Smooth muscle cell (in vitro differentiated cells): Measurements from ENCODE around the gene MOB4. TPM values are rescaled to one million over a fixed set of nuclear protein-coding genes. Genes with fewer than 3 reads are reported as not detected.

ENCODE experiments used
- DNase-seq: peaks from one replicate; lab custom pipeline; 2025; ENCODE audit not compliant: unreplicated experiment; lab: John Stamatoyannopoulos, UW
- H2AFZ ChIP-seq: fragments of 200-600 bp; sonication (generic); 2 replicates; pipeline ENCODE4 v1.6.0; 2016; ENCODE audit warnings: antibody characterized with exemption, low read depth, mild to moderate bottlenecking
- H3F3A ChIP-seq: fragments of 200-600 bp; sonication (generic); 2 replicates; pipeline ENCODE4 v1.6.0; 2017; ENCODE audit warnings: antibody characterized with exemption, low read depth
- H3K27ac ChIP-seq: fragments of 200-600 bp; sonication (generic); 2 replicates; pipeline ENCODE4 v1.5.1; 2016; ENCODE audit warnings: low read depth, mild to moderate bottlenecking
- H3K27me3 ChIP-seq: fragments of 200-600 bp; sonication (generic); 2 replicates; pipeline ENCODE4 v1.6.1; 2016; ENCODE audit warnings: low read depth, mild to moderate bottlenecking
- H3K36me3 ChIP-seq: fragments of 200-600 bp; sonication (generic); 2 replicates; pipeline ENCODE4 v1.5.1; 2016; ENCODE audit warnings: low read depth
- H3K4me1 ChIP-seq: fragments of 200-600 bp; sonication (generic); 2 replicates; pipeline ENCODE4 v1.5.1; 2016; ENCODE audit warnings: low read depth
- H3K4me2 ChIP-seq: fragments of 200-600 bp; sonication (generic); 2 replicates; pipeline ENCODE4 v1.6.0; 2016; ENCODE audit warnings: mild to moderate bottlenecking
- H3K4me3 ChIP-seq: fragments of 200-600 bp; sonication (generic); 2 replicates; pipeline ENCODE4 v1.5.1; 2016; ENCODE audit warnings: mild to moderate bottlenecking
- H3K79me2 ChIP-seq: fragments of 200-600 bp; sonication (generic); 2 replicates; pipeline ENCODE4 v1.6.0; 2016; ENCODE audit warnings: low read depth, mild to moderate bottlenecking
- H3K9ac ChIP-seq: fragments of 200-600 bp; sonication (generic); 2 replicates; pipeline ENCODE4 v1.6.0; 2016; ENCODE audit warnings: low read depth
- H3K9me3 ChIP-seq: fragments of 200-600 bp; sonication (generic); replicated peaks from 2 replicates; pipeline ENCODE4 v1.5.1; 2016; ENCODE audit warnings: low read depth
- H4K20me1 ChIP-seq: fragments of 200-600 bp; sonication (generic); 2 replicates; pipeline ENCODE4 v1.6.0; 2016; ENCODE audit warnings: low read depth
- WGBS: methylation state at CpG from one replicate; pipeline ENCODE4 v1.1.7; 2016; ENCODE audit warnings: low lambda C conversion rate; 5-methylcytosine and 5-hydroxymethylcytosine counted together
- polyA plus RNA-seq: library from polyadenylated mRNA; unstranded; fragments of >200 nt; fragmentation: Nextera tagmentation; extraction: Ambion mirVana; gene quantifications from 2 replicates; pipeline ENCODE4 v1.2.1, GENCODE V29; 2016
- total RNA-seq: library from RNA; depleted of rRNA; stranded (reverse); fragments of >200 nt; gene quantifications from 2 replicates; pipeline ENCODE4 v1.2.3, GENCODE V29; 2014
- TF ChIP-seq, protein P1 (sequence below): fragments of 200-600 bp; sonication (generic); IDR thresholded peaks from 2 replicates; pipeline ENCODE4 v1.5.1; 2017; ENCODE audit warnings: borderline replicate concordance, mild to moderate bottlenecking, antibody characterized with exemption; ENCODE audit not compliant: insufficient read depth, poor library complexity, severe bottlenecking

The MOB4 gene
- total and polyA plus RNA-seq, 2 experiments from 2014 or later: 69.3 to 73.1 TPM

GRCh38 chr2:197498235-197498936, 17.5 kb upstream of the MOB4 start:
- WGBS: 12% methylated on average over 14 of the region's 14 CpGs
- H3K9me3 ChIP-seq: no peaks in the 10 kb centered on the region
- H3K4me1 ChIP-seq: peaks cover 38% of the 10 kb centered on the region
- peaks cover 88% of the 10 kb centered on the region for H3K79me2 ChIP-seq
- no peaks in the 10 kb centered on the region for H3K27me3 ChIP-seq
- H3K9ac ChIP-seq: peak overlapping the region; percentile 92
- no peak for DNase-seq
- H4K20me1 ChIP-seq: peaks cover 38% of the 10 kb centered on the region
- H3F3A ChIP-seq: no peaks in the 10 kb centered on the region
- TF ChIP-seq, protein P1, sequence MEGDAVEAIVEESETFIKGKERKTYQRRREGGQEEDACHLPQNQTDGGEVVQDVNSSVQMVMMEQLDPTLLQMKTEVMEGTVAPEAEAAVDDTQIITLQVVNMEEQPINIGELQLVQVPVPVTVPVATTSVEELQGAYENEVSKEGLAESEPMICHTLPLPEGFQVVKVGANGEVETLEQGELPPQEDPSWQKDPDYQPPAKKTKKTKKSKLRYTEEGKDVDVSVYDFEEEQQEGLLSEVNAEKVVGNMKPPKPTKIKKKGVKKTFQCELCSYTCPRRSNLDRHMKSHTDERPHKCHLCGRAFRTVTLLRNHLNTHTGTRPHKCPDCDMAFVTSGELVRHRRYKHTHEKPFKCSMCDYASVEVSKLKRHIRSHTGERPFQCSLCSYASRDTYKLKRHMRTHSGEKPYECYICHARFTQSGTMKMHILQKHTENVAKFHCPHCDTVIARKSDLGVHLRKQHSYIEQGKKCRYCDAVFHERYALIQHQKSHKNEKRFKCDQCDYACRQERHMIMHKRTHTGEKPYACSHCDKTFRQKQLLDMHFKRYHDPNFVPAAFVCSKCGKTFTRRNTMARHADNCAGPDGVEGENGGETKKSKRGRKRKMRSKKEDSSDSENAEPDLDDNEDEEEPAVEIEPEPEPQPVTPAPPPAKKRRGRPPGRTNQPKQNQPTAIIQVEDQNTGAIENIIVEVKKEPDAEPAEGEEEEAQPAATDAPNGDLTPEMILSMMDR: no peak
- H3K36me3 ChIP-seq: peaks cover 17% of the 10 kb centered on the region
- peak overlapping the region; percentile 86 for H3K4me3 ChIP-seq
- H3K4me2 ChIP-seq: peak overlapping the region; percentile 97
- no peak overlapping the region for H2AFZ ChIP-seq
- peak overlapping the region; percentile 98 for H3K27ac ChIP-seq

DNA sequence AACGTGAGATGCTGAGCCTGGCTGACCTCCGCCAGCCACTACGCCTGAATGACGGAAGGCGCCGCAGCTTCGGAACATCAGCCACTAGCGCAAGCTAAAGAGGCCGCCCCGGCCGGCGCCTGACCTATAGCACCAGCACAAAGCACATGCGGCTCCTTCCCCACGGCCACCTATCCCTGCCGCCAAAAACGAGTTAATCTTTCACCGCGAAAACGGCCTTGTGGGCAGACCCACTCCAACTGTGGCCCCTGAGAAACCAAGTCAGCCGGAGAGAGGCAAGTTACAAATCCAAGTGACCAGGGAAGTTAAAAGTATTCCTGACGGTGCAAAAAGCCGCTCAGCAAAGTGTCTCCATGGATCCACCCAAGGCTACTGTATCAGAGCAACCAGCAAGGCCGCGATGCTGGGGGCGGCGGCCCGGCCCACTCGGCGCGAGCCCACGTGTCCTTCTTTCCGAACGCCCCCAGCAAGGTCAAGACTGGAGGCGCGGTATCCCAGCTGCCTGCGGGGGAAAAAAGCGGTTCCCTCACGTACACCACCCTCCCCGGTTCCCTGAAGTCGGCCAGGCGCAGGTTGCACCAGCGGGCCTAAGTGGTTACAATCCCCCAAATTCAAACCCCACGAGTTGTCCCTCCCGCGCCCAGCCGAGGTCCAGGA, 16.8 kb upstream of the MOB4 start:
- Histone ChIP-seq H3K9ac (peak overlapping the region; percentile 92), H4K20me1 (peaks cover 38% of the 10 kb centered on the region), H3K4me1 (peaks cover 38% of the 10 kb centered on the region), H3F3A (no peaks in the 10 kb centered on the region), H3K27ac (peak overlapping the region; percentile 98), H3K4me3 (peak overlapping the region; percentile 86), H3K9me3 (no peaks in the 10 kb centered on the region), H3K36me3 (peaks cover 17% of the 10 kb centered on the region), H3K79me2 (peaks cover 88% of the 10 kb centered on the region), H3K4me2 (peak overlapping the region; percentile 97), H3K27me3 (no peaks in the 10 kb centered on the region), H2AFZ (no peak overlapping the region)
- TF ChIP-seq, protein P1: no peak
- WGBS: under 1% methylated on average over 43 of the region's 46 CpGs
- DNase-seq: peak; percentile 33

DNA sequence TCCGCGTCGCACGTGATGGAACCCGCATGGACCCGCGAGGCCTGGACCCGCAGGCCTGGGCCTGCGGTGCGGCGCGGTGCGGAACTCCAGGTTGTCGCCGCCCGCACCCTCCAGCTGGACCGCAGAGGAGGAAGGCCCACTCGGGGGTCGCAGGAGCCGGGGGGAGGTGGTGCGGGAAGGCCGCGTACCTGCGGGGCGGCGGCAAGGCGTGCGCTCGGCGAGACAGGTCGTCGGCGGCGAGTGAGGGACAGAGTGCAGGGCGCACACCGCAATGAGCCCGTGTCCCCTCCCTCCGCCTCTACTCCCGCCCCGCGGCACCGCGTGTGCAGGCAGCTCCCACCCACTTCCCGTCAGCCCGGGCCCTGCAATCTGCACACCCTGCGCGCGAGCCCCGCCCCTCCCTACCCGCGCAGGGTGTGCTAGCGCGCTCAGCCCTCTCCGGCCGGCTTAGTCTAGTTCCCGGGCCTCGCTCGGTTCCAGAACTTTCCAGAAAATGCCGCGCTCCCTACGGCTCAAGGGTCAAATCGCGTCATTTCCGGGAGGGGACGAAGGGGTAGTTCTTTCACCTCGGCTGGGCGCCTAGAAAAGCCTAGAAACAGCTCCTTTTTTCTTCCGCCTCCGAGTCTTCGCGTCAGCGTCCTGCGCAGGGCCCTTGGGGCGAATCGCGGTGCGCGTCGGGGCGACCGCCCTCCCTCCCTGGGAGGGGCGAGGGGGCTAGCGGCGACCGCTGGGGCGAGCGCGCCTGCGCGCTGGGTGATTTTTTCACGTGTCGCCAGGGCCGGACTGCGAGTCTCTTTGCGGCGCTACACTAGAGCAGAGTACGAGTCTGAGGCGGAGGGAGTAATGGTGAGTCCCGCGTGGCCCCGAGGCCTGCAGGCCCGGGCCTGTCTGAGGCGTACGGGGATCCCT, 16.0 kb upstream of the MOB4 start, which contains the start of the genes HSPD1 and HSPE1:
HSPD1 (minus strand) TSS at position 247 of the 909 bp plus-strand sequence. CDS start 992 bp downstream, outside the sequence.
HSPE1 (plus strand) TSS at position 786 of the 909 bp plus-strand sequence; CDS start at position 844, 58 bp downstream.
- Histone ChIP-seq H3K9ac (peak within 1 kb of the TSS; percentile 92), H3K27me3 (no peaks in the 10 kb centered on the region)
- 1% methylated on average over 89 of the region's 104 CpGs for WGBS

More for the DNA sequence above, 16.0 kb upstream of the MOB4 start, which contains the start of the genes HSPD1 and HSPE1:
- Histone ChIP-seq H3K9me3 (no peaks in the 10 kb centered on the region), H3K36me3 (peaks cover 9% of the 10 kb centered on the region), H4K20me1 (peaks cover 37% of the 10 kb centered on the region), H3K4me3 (peak within 1 kb of the TSS; percentile 86), H2AFZ (peak within 1 kb of the TSS; percentile 10), H3K27ac (peak within 1 kb of the TSS; percentile 98), H3F3A (no peaks in the 10 kb centered on the region), H3K4me1 (peaks cover 38% of the 10 kb centered on the region), H3K4me2 (peak within 1 kb of the TSS; percentile 97), H3K79me2 (peaks cover 81% of the 10 kb centered on the region)
- TF ChIP-seq, protein P1: no peak
- DNase-seq: peak; percentile 94
